Activated gamma-delta T cell (primary cell): ENCODE data around the gene SOST.
A peak's percentile ranks its signal among the peaks of the same experiment; 100 is the strongest.

Experiments used
- DNase-seq: peaks from one replicate; lab custom pipeline; 2025; lab: John Stamatoyannopoulos, UW

Gene SOST

GRCh38 chr17:43741636-43742035 lies 17.0 kb downstream of the SOST start:
- no peak for DNase-seq

GRCh38 chr17:43740541-43740940 lies 18.1 kb downstream of the SOST start:
- no peak for DNase-seq

- DNase-seq, result no peak
Measured at GRCh38 chr17:43737722-43738121, 20.9 kb downstream of the SOST start.

GRCh38 chr17:43736389-43736788 lies 22.2 kb downstream of the SOST start:
- no peak for DNase-seq

GRCh38 chr17:43734376-43734775 lies 24.2 kb downstream of the SOST start:
- DNase-seq, result no peak

- DNase-seq, result no peak
Measured at GRCh38 chr17:43733956-43734355, 24.6 kb downstream of the SOST start.

- no peak for DNase-seq
Measured at GRCh38 chr17:43732958-43733357, 25.6 kb downstream of the SOST start.

GRCh38 chr17:43728081-43728480 lies 30.5 kb downstream of the SOST start:
- DNase-seq, result no peak

GRCh38 chr17:43723697-43724359 lies 34.8 kb downstream of the SOST start:
- no peak for DNase-seq

GRCh38 chr17:43722870-43723665 lies 35.5 kb downstream of the SOST start:
- no peak for DNase-seq

GRCh38 chr17:43722269-43722619 lies 36.3 kb downstream of the SOST start:
- DNase-seq, result no peak

GRCh38 chr17:43721537-43722268 lies 36.9 kb downstream of the SOST start:
- no peak for DNase-seq

- DNase-seq, result peak; percentile 62
Measured at GRCh38 chr17:43720311-43721060, 38.1 kb downstream of the SOST start.

- DNase-seq, result no peak
Measured at GRCh38 chr17:43719578-43719977, 39.0 kb downstream of the SOST start.

- DNase-seq, result no peak
Measured at GRCh38 chr17:43718544-43718943, 40.0 kb downstream of the SOST start.

- no peak for DNase-seq
Measured at GRCh38 chr17:43717913-43718312, 40.7 kb downstream of the SOST start.

- no peak for DNase-seq
Measured at GRCh38 chr17:43714465-43715149, 44.0 kb downstream of the SOST start.

- DNase-seq, result no peak
Measured at GRCh38 chr17:43713494-43714162, 45.0 kb downstream of the SOST start.

GRCh38 chr17:43712397-43712796 lies 46.2 kb downstream of the SOST start:
- no peak for DNase-seq

GRCh38 chr17:43710101-43710500 lies 48.5 kb downstream of the SOST start:
- DNase-seq, result no peak

- no peak for DNase-seq
Measured at GRCh38 chr17:43709210-43709609, 49.4 kb downstream of the SOST start.
